ENCODE measurements around the gene ABI3BP. TPM values are rescaled to one million over a fixed set of nuclear protein-coding genes. Genes with fewer than 3 reads are reported as not detected.
"Not testable (repeated sequence)": the region's sequence is repeated elsewhere in the genome, so short reads cannot be mapped to it uniquely, and the experiment has no call there.

Gene ABI3BP
- total RNA-seq, 1 experiment from 2014 or later, result 0.15 TPM

- H3K4me1 ChIP-seq (ENCODE audit: control insufficient read depth in 1 of 2, insufficient read depth in 2 of 2, low read length in 2 of 2), result no peaks in the 10 kb centered on the region
- no peaks in the 10 kb centered on the region for H3K36me3 ChIP-seq (ENCODE audit: control insufficient read depth in 1 of 2, insufficient read depth in 2 of 2, low read length in 2 of 2)
- no peaks in the 10 kb centered on the region for H3K79me2 ChIP-seq (ENCODE audit: insufficient read depth, low read length)
- no peaks in the 10 kb centered on the region for H3K27me3 ChIP-seq (ENCODE audit: insufficient read depth, low read length)
- no peak overlapping the region for H3K4me3 ChIP-seq (replicated peaks in 1 of 2; ENCODE audit: low read depth in 1 of 2, low read length in 2 of 2)
- ChIA-PET RAD21 (ENCODE audit: low non-redundant PET in 1 of 2, low total read pairs in 2 of 2, uncharacterized antibody in 2 of 2, unreplicated experiment in 2 of 2) (no interaction called here), POLR2A (no interaction called here), CTCF (no interaction called here)
- no peaks in the 10 kb centered on the region for H3K9me2 ChIP-seq (ENCODE audit: insufficient read depth)
- H3K9me3 ChIP-seq (ENCODE audit: control insufficient read depth in 1 of 2, insufficient read depth in 1 of 2, low read depth in 1 of 2, low read length in 2 of 2), result no peaks in the 10 kb centered on the region
- no TSS peak for BruUV-seq (replicated peaks)
- no peak for DNase-seq (ENCODE audit: low read depth, low spot score)
- no peak overlapping the region for H3K27ac ChIP-seq (ENCODE audit: low read depth, low read length)
- no peak for ATAC-seq
- no peak overlapping the region for H3K9ac ChIP-seq (ENCODE audit: low read length)
- no peaks in the 10 kb centered on the region for H4K20me1 ChIP-seq (ENCODE audit: insufficient read depth)
- TF ChIP-seq ZFX (IDR thresholded peaks at IDR 0.05), result no peak
- TF ChIP-seq, protein P1, sequence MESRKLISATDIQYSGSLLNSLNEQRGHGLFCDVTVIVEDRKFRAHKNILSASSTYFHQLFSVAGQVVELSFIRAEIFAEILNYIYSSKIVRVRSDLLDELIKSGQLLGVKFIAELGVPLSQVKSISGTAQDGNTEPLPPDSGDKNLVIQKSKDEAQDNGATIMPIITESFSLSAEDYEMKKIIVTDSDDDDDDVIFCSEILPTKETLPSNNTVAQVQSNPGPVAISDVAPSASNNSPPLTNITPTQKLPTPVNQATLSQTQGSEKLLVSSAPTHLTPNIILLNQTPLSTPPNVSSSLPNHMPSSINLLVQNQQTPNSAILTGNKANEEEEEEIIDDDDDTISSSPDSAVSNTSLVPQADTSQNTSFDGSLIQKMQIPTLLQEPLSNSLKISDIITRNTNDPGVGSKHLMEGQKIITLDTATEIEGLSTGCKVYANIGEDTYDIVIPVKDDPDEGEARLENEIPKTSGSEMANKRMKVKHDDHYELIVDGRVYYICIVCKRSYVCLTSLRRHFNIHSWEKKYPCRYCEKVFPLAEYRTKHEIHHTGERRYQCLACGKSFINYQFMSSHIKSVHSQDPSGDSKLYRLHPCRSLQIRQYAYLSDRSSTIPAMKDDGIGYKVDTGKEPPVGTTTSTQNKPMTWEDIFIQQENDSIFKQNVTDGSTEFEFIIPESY (IDR thresholded peaks at IDR 0.05; ENCODE audit: extremely low read depth, insufficient replicate concordance, low read length), result no peak
- no peak for TF ChIP-seq CBX3 (IDR thresholded peaks at IDR 0.05; ENCODE audit: low read depth)
- TF ChIP-seq ZNF274 (IDR thresholded peaks at IDR 0.05; ENCODE audit: low read depth, low read length), result no peak
- TF ChIP-seq FOSL1 (IDR thresholded peaks at IDR 0.05; ENCODE audit: low read depth), result no peak
- no peak for TF ChIP-seq ELF1 (IDR thresholded peaks at IDR 0.05; ENCODE audit: borderline replicate concordance, low read depth)
- no peak for TF ChIP-seq EZH2 (IDR thresholded peaks at IDR 0.05)
- TF ChIP-seq POLR2AphosphoS5 (IDR thresholded peaks at IDR 0.05; ENCODE audit: low read depth, low read length), result no peak
- TF ChIP-seq YY1 (IDR thresholded peaks at IDR 0.05; ENCODE audit: extremely low read depth, insufficient replicate concordance, low read depth, low read length), result no peak
- TF ChIP-seq EZH2phosphoT487 (IDR thresholded peaks at IDR 0.05; ENCODE audit: borderline replicate concordance), result no peak
- no peak for TF ChIP-seq SRF (IDR thresholded peaks at IDR 0.05; ENCODE audit: low read depth)
- no peak for TF ChIP-seq ATF3 (IDR thresholded peaks at IDR 0.05)
- TF ChIP-seq, protein P2, sequence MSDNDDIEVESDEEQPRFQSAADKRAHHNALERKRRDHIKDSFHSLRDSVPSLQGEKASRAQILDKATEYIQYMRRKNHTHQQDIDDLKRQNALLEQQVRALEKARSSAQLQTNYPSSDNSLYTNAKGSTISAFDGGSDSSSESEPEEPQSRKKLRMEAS (IDR thresholded peaks at IDR 0.05), result no peak
- no peak for TF ChIP-seq SIN3A (IDR thresholded peaks at IDR 0.05; ENCODE audit: low read depth)
- TF ChIP-seq JUND (IDR thresholded peaks at IDR 0.05), result no peak
- intact Hi-C loops (cut with micrococcal nuclease), result no loop called here
- no peak overlapping the region for H2AFZ ChIP-seq (ENCODE audit: low read depth, low read length, poor library complexity, severe bottlenecking)
- no peak overlapping the region for H3K4me2 ChIP-seq (ENCODE audit: low read length)
Observed at GRCh38 chr3:101017017-101017416, 23.8 kb upstream of the ABI3BP start.

GRCh38 chr3:101012312-101012711 is 19.1 kb upstream of the ABI3BP start:
- BruUV-seq (replicated peaks); H3K27me3 ChIP-seq (ENCODE audit: insufficient read depth, low read length); H3K9me2 ChIP-seq (ENCODE audit: insufficient read depth); H3K9me3 ChIP-seq (ENCODE audit: control insufficient read depth in 1 of 2, insufficient read depth in 1 of 2, low read depth in 1 of 2, low read length in 2 of 2); H3K27ac ChIP-seq (ENCODE audit: low read depth, low read length); POLR2A ChIA-PET; CTCF ChIA-PET; DNase-seq (ENCODE audit: low read depth, low spot score); H3K4me2 ChIP-seq (ENCODE audit: low read length); intact Hi-C loops (cut with micrococcal nuclease); H3K9ac ChIP-seq (ENCODE audit: low read length); H2AFZ ChIP-seq (ENCODE audit: low read depth, low read length, poor library complexity, severe bottlenecking); H3K4me3 ChIP-seq (replicated peaks in 1 of 2; ENCODE audit: low read depth in 1 of 2, low read length in 2 of 2); H3K4me1 ChIP-seq (ENCODE audit: control insufficient read depth in 1 of 2, insufficient read depth in 2 of 2, low read length in 2 of 2); H4K20me1 ChIP-seq (ENCODE audit: insufficient read depth); H3K79me2 ChIP-seq (ENCODE audit: insufficient read depth, low read length); RAD21 ChIA-PET (ENCODE audit: low non-redundant PET in 1 of 2, low total read pairs in 2 of 2, uncharacterized antibody in 2 of 2, unreplicated experiment in 2 of 2); ATAC-seq; H3K36me3 ChIP-seq (ENCODE audit: control insufficient read depth in 1 of 2, insufficient read depth in 2 of 2, low read length in 2 of 2): not testable (repeated sequence)
